HCT116 (cell line): ENCODE results near the gene SPNS1.
"Not testable (repeated sequence)": the region's sequence is repeated elsewhere in the genome, so short reads cannot be mapped to it uniquely, and the experiment has no call there.

ENCODE experiments used
- CTCF ChIP-seq, 3 experiments: fragments of 200-600 bp in 1 of 3; sonication (generic) in 1 of 3; IDR thresholded peaks in 2 of 3; conservative IDR thresholded peaks in 1 of 3; 2 replicates each; pipeline ENCODE4 v1.5.1; 2012 to 2017; ENCODE audit warnings: low read depth in 2 of 3, low read length in 2 of 3, antibody characterized with exemption in 1 of 3, borderline replicate concordance in 1 of 3, control low read depth in 1 of 3, mild to moderate bottlenecking in 1 of 3, mixed read lengths in 1 of 3, mixed run types in 1 of 3, moderate library complexity in 1 of 3; ENCODE audit not compliant: insufficient read depth in 1 of 3
- ELF1 ChIP-seq: IDR thresholded peaks from 2 replicates; pipeline ENCODE4 v1.6.1; 2012; ENCODE audit warnings: low read depth, borderline replicate concordance
- EZH2 ChIP-seq: fragments of 200-600 bp; sonication (generic); IDR thresholded peaks from 2 replicates; pipeline ENCODE4 v1.6.1; 2017; ENCODE audit warnings: antibody characterized with exemption, mixed run types
- FOSL1 ChIP-seq: IDR thresholded peaks from 2 replicates; pipeline ENCODE4 v1.6.1; 2012; ENCODE audit warnings: low read depth
- JUND ChIP-seq: IDR thresholded peaks from 2 replicates; pipeline ENCODE4 v1.6.1; 2012
- MAX ChIP-seq: IDR thresholded peaks from 2 replicates; pipeline ENCODE4 v1.6.1; 2012
- POLR2A ChIP-seq: IDR thresholded peaks from 2 replicates; pipeline ENCODE4 v1.7.0; 2011; ENCODE audit warnings: borderline replicate concordance; ENCODE audit not compliant: insufficient read depth, insufficient read length; ENCODE audit errors: extremely low read depth
- POLR2AphosphoS5 ChIP-seq: IDR thresholded peaks from 2 replicates; pipeline ENCODE4 v1.6.1; 2011; ENCODE audit warnings: mild to moderate bottlenecking, low read depth, low read length, moderate library complexity
- RAD21 ChIP-seq: IDR thresholded peaks from 2 replicates; pipeline ENCODE4 v1.6.1; 2012; ENCODE audit warnings: low read depth, mild to moderate bottlenecking
- SIN3A ChIP-seq: IDR thresholded peaks from 2 replicates; pipeline ENCODE4 v1.6.1; 2012; ENCODE audit warnings: low read depth
- TCF7L2 ChIP-seq: IDR thresholded peaks from 2 replicates; pipeline ENCODE4 v1.7.0; 2011; ENCODE audit warnings: borderline replicate concordance, inconsistent platforms; ENCODE audit not compliant: insufficient read depth, insufficient read length; ENCODE audit errors: extremely low read depth
- YY1 ChIP-seq: IDR thresholded peaks from 2 replicates; pipeline ENCODE4 v1.6.1; 2011; ENCODE audit warnings: low read length, low read depth, moderate library complexity, mild to moderate bottlenecking; ENCODE audit not compliant: insufficient replicate concordance; ENCODE audit errors: extremely low read depth
- ZNF274 ChIP-seq: fragments of 200-500 bp; sonication (Bioruptor generic); IDR thresholded peaks from 2 replicates; pipeline ENCODE4 v1.6.1; 2014; ENCODE audit warnings: mild to moderate bottlenecking, low read depth, low read length, inconsistent platforms
- TF ChIP-seq, protein P1 (sequence below): IDR thresholded peaks from 2 replicates; pipeline ENCODE4 v1.6.1; 2012; ENCODE audit warnings: low read depth

DNA sequence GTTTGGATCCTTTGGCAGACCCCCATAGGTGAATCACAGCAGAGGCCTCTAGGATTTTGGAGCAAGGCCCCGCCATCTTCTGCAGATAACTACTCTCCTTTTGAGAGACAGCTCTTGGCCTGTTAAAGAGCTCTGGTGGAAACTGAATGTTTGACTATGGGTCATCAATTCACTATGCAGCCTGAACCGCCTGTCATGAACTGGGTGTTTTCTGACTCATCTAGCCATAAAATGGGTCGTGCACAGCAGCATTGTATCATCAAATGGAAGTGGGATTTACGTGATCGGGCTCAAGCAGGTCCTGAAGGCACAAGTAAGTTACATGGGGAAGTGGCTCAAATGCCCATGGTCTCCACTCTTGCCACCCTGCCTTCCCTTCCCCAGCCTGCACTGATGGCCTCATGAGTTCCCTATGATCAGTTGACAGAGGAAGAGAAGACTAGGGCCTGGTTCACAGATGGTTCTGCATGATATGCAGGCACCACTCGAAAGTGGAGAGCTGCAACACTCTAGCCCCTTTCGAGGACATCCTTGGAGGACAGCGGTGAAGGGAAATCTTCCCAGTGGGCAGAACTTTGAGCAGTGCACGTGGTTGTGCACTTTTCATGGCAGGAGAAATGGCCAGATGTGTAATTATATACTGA, 30.0 kb downstream of the SPNS1 start:
- TF ChIP-seq EZH2; YY1; POLR2A; CTCF (IDR thresholded peaks at IDR 0.05 in 2 of 3, conservative IDR thresholded peaks at IDR 0.05 in 1 of 3; ENCODE audit: borderline replicate concordance in 1 of 3, insufficient read depth in 1 of 3, low read depth in 2 of 3, low read length in 2 of 3); ELF1; RAD21; ZNF274; JUND; POLR2AphosphoS5; MAX; SIN3A; TCF7L2; FOSL1: not testable (repeated sequence)
- TF ChIP-seq, protein P1, sequence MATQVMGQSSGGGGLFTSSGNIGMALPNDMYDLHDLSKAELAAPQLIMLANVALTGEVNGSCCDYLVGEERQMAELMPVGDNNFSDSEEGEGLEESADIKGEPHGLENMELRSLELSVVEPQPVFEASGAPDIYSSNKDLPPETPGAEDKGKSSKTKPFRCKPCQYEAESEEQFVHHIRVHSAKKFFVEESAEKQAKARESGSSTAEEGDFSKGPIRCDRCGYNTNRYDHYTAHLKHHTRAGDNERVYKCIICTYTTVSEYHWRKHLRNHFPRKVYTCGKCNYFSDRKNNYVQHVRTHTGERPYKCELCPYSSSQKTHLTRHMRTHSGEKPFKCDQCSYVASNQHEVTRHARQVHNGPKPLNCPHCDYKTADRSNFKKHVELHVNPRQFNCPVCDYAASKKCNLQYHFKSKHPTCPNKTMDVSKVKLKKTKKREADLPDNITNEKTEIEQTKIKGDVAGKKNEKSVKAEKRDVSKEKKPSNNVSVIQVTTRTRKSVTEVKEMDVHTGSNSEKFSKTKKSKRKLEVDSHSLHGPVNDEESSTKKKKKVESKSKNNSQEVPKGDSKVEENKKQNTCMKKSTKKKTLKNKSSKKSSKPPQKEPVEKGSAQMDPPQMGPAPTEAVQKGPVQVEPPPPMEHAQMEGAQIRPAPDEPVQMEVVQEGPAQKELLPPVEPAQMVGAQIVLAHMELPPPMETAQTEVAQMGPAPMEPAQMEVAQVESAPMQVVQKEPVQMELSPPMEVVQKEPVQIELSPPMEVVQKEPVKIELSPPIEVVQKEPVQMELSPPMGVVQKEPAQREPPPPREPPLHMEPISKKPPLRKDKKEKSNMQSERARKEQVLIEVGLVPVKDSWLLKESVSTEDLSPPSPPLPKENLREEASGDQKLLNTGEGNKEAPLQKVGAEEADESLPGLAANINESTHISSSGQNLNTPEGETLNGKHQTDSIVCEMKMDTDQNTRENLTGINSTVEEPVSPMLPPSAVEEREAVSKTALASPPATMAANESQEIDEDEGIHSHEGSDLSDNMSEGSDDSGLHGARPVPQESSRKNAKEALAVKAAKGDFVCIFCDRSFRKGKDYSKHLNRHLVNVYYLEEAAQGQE, result not testable (repeated sequence)
